Parathyroid adenoma (tissue), 2 donors: ENCODE measurements around the gene NUP98.
"Not testable (repeated sequence)": the region's sequence is repeated elsewhere in the genome, so short reads cannot be mapped to it uniquely, and the experiment has no call there.

Experiments used
- H2AFZ ChIP-seq: fragments of 300-600 bp; sonication (generic); one replicate; pipeline ENCODE4 v1.7.0; 2017; ENCODE audit warnings: antibody characterized with exemption, mild to moderate bottlenecking
- H3K27ac ChIP-seq: fragments of 300-600 bp; sonication (generic); one replicate; pipeline ENCODE4 v1.7.0; 2017
- H3K27me3 ChIP-seq: fragments of 300-600 bp; sonication (generic); one replicate; pipeline ENCODE4 v1.7.0; 2017; ENCODE audit warnings: low read length; ENCODE audit not compliant: control insufficient read depth, insufficient read depth
- H3K36me3 ChIP-seq: fragments of 300-600 bp; sonication (generic); one replicate; pipeline ENCODE4 v1.7.0; 2017; ENCODE audit warnings: low read length; ENCODE audit not compliant: control insufficient read depth, insufficient read depth
- H3K4me1 ChIP-seq: fragments of 300-600 bp; sonication (generic); one replicate; pipeline ENCODE4 v1.7.0; 2017; ENCODE audit warnings: control low read depth
- H3K4me2 ChIP-seq: fragments of 300-600 bp; sonication (generic); one replicate; pipeline ENCODE4 v1.7.0; 2017; ENCODE audit warnings: low read length
- H3K4me3 ChIP-seq: fragments of 300-600 bp; sonication (generic); one replicate; pipeline ENCODE4 v1.7.0; 2017; ENCODE audit warnings: low read depth, low read length
- H3K79me2 ChIP-seq: fragments of 300-600 bp; sonication (generic); one replicate; pipeline ENCODE4 v1.7.0; 2017; ENCODE audit warnings: control low read depth
- H3K9ac ChIP-seq: fragments of 300-600 bp; sonication (generic); one replicate; pipeline ENCODE4 v1.7.0; 2017; ENCODE audit warnings: mild to moderate bottlenecking
- H3K9me3 ChIP-seq: fragments of 300-600 bp; sonication (generic); one replicate; pipeline ENCODE4 v1.7.0; 2017; ENCODE audit warnings: low read length; ENCODE audit not compliant: control insufficient read depth
- TF ChIP-seq, protein P1 (sequence below): fragments of 300-600 bp; sonication (generic); IDR thresholded peaks from one replicate; pipeline ENCODE4 v1.7.0; 2017; ENCODE audit warnings: antibody characterized with exemption, mild to moderate bottlenecking
- donor health status: primary hyperparathyroidism.

The NUP98 gene

DNA sequence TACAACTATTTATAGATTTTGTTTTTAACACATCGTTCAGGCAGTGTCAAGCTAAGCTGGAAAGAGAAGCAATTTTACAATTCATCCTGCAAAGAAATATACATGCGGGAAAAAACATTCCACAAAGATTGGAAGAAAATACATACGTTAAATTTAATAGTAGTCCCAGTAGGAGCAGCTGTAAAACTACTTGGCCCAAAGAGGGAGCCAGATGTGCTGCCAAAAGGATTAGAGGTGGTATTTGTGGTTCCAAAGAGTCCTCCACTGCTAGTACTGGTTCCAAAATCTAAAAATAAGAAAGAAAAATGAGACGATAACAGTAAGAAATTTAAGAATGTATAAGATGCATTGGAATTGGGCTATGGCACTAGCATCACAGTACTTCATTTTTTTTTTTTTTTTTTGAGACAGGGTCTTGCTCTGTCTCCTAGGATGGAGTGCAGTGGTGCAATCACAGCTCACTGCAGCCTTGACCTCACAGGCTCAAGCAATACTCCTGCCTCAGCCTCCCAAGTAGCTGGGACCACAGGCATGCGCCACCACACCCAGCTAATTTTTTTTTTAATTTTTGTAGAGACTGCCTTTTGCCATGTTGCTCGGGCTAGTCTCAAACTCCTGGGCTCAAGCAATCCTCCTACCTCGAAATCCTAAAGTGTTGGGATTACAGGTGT, 21.5 kb downstream of the NUP98 start:
- peaks cover 2% of the 10 kb centered on the region for H3K79me2 ChIP-seq
- H2AFZ ChIP-seq = no peak overlapping the region
- no peaks in the 10 kb centered on the region for H3K9me3 ChIP-seq
- no peak overlapping the region for H3K4me3 ChIP-seq
- H3K27me3 ChIP-seq = no peaks in the 10 kb centered on the region
- H3K36me3 ChIP-seq = no peaks in the 10 kb centered on the region
- H3K4me2 ChIP-seq = no peak overlapping the region
- TF ChIP-seq, protein P1, sequence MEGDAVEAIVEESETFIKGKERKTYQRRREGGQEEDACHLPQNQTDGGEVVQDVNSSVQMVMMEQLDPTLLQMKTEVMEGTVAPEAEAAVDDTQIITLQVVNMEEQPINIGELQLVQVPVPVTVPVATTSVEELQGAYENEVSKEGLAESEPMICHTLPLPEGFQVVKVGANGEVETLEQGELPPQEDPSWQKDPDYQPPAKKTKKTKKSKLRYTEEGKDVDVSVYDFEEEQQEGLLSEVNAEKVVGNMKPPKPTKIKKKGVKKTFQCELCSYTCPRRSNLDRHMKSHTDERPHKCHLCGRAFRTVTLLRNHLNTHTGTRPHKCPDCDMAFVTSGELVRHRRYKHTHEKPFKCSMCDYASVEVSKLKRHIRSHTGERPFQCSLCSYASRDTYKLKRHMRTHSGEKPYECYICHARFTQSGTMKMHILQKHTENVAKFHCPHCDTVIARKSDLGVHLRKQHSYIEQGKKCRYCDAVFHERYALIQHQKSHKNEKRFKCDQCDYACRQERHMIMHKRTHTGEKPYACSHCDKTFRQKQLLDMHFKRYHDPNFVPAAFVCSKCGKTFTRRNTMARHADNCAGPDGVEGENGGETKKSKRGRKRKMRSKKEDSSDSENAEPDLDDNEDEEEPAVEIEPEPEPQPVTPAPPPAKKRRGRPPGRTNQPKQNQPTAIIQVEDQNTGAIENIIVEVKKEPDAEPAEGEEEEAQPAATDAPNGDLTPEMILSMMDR = no peak
- H3K9ac ChIP-seq = no peak overlapping the region
- no peaks in the 10 kb centered on the region for H3K4me1 ChIP-seq
- no peak overlapping the region for H3K27ac ChIP-seq

DNA sequence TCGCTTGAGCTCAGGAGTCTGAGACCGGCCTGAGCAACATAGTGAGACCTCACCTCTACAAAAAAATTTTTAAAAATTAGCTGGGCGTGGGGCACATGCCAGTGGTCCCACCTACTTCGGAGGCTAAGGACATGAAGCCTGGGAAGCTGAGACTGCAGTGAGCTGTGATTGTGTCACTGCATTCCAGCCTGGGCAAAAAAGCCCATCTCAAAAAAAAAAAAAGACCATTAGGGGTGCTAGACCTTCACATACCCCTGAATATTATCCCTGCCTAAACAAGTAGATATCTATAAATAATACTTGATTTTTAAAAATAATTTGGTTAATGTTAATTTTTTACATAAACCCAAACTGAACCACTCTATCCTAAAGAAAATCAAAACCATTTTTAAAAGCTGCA, 24.2 kb downstream of the NUP98 start:
- Histone ChIP-seq H3K9ac (no peak overlapping the region), H3K36me3 (no peaks in the 10 kb centered on the region), H3K4me1 (no peaks in the 10 kb centered on the region), H3K27me3 (no peaks in the 10 kb centered on the region), H3K9me3 (no peaks in the 10 kb centered on the region), H3K4me2 (no peak overlapping the region), H3K79me2 (no peaks in the 10 kb centered on the region), H3K27ac (no peak overlapping the region), H2AFZ (no peak overlapping the region), H3K4me3 (no peak overlapping the region)
- TF ChIP-seq, protein P1 = no peak

DNA sequence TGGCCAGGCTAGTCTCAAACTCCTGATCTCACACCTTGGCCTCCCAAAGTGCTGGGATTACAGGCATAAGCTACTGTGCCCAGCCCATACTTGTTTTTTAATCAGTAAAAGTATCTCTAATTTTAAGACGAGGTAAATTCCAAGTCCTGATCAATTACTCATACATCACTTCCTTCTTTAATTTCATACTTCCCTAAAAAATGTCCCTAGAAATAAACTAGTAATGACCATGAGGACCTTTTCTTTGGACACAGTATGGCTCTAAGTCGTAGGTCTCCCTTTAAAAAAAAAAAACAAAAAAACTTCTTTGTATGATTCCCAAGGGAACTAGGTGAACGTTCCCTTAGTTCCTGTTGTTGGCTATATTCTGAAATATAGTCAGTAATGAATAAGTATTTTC, 29.8 kb downstream of the NUP98 start:
- H3K79me2 ChIP-seq = no peaks in the 10 kb centered on the region
- H3K4me1 ChIP-seq = no peaks in the 10 kb centered on the region
- no peak overlapping the region for H2AFZ ChIP-seq
- no peak overlapping the region for H3K27ac ChIP-seq
- no peaks in the 10 kb centered on the region for H3K27me3 ChIP-seq
- no peak overlapping the region for H3K9ac ChIP-seq
- H3K36me3 ChIP-seq = no peaks in the 10 kb centered on the region
- no peaks in the 10 kb centered on the region for H3K9me3 ChIP-seq
- TF ChIP-seq, protein P1 = no peak
- no peak overlapping the region for H3K4me2 ChIP-seq
- H3K4me3 ChIP-seq = no peak overlapping the region

DNA sequence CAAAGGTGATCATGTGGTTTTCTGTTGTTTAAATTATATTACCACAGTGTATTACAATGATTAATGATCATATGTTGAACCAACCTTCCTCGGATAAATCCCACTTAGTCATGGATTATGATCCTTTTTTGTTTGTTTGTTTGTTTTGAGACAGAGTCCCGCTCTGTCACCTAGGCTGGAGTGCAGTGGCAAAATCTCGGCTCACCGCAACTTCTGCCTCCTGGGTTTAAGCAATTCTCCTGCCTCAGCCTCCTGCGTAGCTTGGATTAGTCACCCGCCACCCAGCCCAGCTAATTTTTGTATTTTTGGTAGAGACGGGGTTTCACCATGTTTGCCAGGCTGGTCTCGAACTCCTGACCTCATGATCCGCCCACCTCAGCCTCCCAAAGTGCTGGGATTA, 30.5 kb downstream of the NUP98 start:
- H3K9ac ChIP-seq, H3K4me3 ChIP-seq, H3K9me3 ChIP-seq, H3K27me3 ChIP-seq, H2AFZ ChIP-seq, H3K27ac ChIP-seq, H3K4me1 ChIP-seq, H3K79me2 ChIP-seq, H3K4me2 ChIP-seq, H3K36me3 ChIP-seq: not testable (repeated sequence)

DNA sequence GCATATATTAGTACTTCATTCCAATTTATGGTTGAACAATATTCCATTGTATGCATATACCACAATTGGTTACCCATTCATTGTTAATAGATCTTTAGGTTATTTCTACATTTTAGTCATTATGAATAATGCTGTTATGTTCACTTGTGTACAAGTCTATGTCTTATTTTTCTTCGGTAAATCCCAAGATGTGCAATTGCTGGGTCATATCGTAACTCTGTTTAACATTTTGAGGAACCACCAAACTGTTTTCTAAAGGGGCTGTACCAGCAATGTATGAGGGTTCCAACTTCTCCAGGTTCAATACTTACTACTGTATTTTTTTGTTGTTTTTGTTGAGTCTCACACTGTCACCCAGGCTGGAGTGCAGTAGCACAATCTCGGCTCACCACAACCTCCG, 33.1 kb downstream of the NUP98 start:
- no peak overlapping the region for H3K9ac ChIP-seq
- H3K4me2 ChIP-seq = no peak overlapping the region
- H3K36me3 ChIP-seq = no peaks in the 10 kb centered on the region

More for the DNA sequence above, 33.1 kb downstream of the NUP98 start:
- H3K27ac ChIP-seq = no peak overlapping the region
- H3K4me3 ChIP-seq = no peak overlapping the region
- H3K9me3 ChIP-seq = no peaks in the 10 kb centered on the region
- no peak overlapping the region for H2AFZ ChIP-seq
- no peaks in the 10 kb centered on the region for H3K79me2 ChIP-seq
- H3K27me3 ChIP-seq = no peaks in the 10 kb centered on the region
- TF ChIP-seq, protein P1 = no peak
- H3K4me1 ChIP-seq = no peaks in the 10 kb centered on the region
